Suprapubic skin (tissue), 4 donors: ENCODE measurements around the gene FAM216B. TPM values are rescaled to one million over a fixed set of nuclear protein-coding genes. Genes with fewer than 3 reads are reported as not detected.

Experiments
- DNase-seq, 2 donors: peaks; one replicate each; pipeline ENCODE4 v3.0.0-alpha.2; 2019; ENCODE audit warnings: low spot score in 2 of 2
- H3K27ac ChIP-seq: fragments of 200-600 bp; sonication (generic); one replicate; pipeline ENCODE4 v1.5.1; 2019
- H3K27me3 ChIP-seq: fragments of 200-600 bp; sonication (generic); one replicate; pipeline ENCODE4 v1.5.1; 2019
- H3K36me3 ChIP-seq: fragments of 200-600 bp; sonication (generic); one replicate; pipeline ENCODE4 v1.5.1; 2019
- H3K4me1 ChIP-seq: fragments of 200-600 bp; sonication (generic); one replicate; pipeline ENCODE4 v1.5.1; 2019
- H3K4me3 ChIP-seq: fragments of 200-600 bp; sonication (generic); one replicate; pipeline ENCODE4 v1.5.1; 2019; ENCODE audit warnings: mild to moderate bottlenecking
- H3K9me3 ChIP-seq: fragments of 200-600 bp; sonication (generic); one replicate; pipeline ENCODE4 v1.5.1; 2019
- CTCF ChIP-seq, 2 donors: fragments of 200-600 bp in 1 of 2; fragments of 450-650 bp in 1 of 2; sonication (generic) in 1 of 2; IDR thresholded peaks; one replicate each; pipeline ENCODE4 v1.5.1; 2016 to 2019; ENCODE audit warnings: antibody characterized with exemption in 2 of 2, mild to moderate bottlenecking in 1 of 2, moderate library complexity in 1 of 2
- EP300 ChIP-seq: sonication (generic); formaldehyde crosslinking; IDR thresholded peaks from one replicate; pipeline ENCODE4 v1.6.1; 2017; ENCODE audit warnings: antibody characterized with exemption
- POLR2A ChIP-seq, 2 donors: fragments of 450-650 bp; IDR thresholded peaks; one replicate each; pipeline ENCODE4 v1.6.1; 2017; ENCODE audit warnings: antibody characterized with exemption in 2 of 2, mild to moderate bottlenecking in 2 of 2, moderate library complexity in 2 of 2
- POLR2AphosphoS5 ChIP-seq, 3 donors: sonication (generic); formaldehyde crosslinking; IDR thresholded peaks; one replicate each; pipeline ENCODE4 v1.6.1; 2017; ENCODE audit warnings: antibody characterized with exemption in 3 of 3
- WGBS: methylation state at CpG from one replicate; pipeline ENCODE4 v1.1.5; 2018; 5-methylcytosine and 5-hydroxymethylcytosine counted together
- total RNA-seq, 4 donors: library from RNA; depleted of rRNA; stranded (reverse); fragments of >200 nt; gene quantifications; one replicate each; pipeline ENCODE4 v1.1.0, GENCODE V29; 2016

The FAM216B gene
- total RNA-seq, 4 donors from 2014 or later: not detected

- no peaks in the 10 kb centered on the region for H3K27me3 ChIP-seq
- WGBS: 77% methylated on average over 1 of the region's 1 CpG
- H3K9me3 ChIP-seq: no peaks in the 10 kb centered on the region
- DNase-seq: no peak
- H3K27ac ChIP-seq: no peak overlapping the region
- TF ChIP-seq EP300: no peak
- no peak for TF ChIP-seq CTCF (IDR thresholded peaks at IDR 0.05)
- no peak for TF ChIP-seq POLR2A (IDR thresholded peaks at IDR 0.05)
- TF ChIP-seq POLR2AphosphoS5 (IDR thresholded peaks at IDR 0.05): no peak
- H3K4me1 ChIP-seq: no peaks in the 10 kb centered on the region
- no peaks in the 10 kb centered on the region for H3K36me3 ChIP-seq
- H3K4me3 ChIP-seq: no peak overlapping the region
Measured at GRCh38 chr13:42821437-42821836, 40.1 kb downstream of the FAM216B start.

- no peak for DNase-seq
- 59% methylated on average over 10 of the region's 10 CpGs for WGBS
- H3K27ac ChIP-seq: no peak overlapping the region
Measured at GRCh38 chr13:42832341-42833096, 51.1 kb downstream of the FAM216B start.

GRCh38 chr13:42834946-42835345, 53.6 kb downstream of the FAM216B start:
- WGBS: 85% methylated on average over 3 of the region's 3 CpGs
- no peaks in the 10 kb centered on the region for H3K27me3 ChIP-seq

More at GRCh38 chr13:42832341-42833096, 51.1 kb downstream of the FAM216B start:
- H3K36me3 ChIP-seq: no peaks in the 10 kb centered on the region
- H3K4me1 ChIP-seq: peaks cover 6% of the 10 kb centered on the region
- no peaks in the 10 kb centered on the region for H3K27me3 ChIP-seq
- TF ChIP-seq POLR2AphosphoS5 (IDR thresholded peaks at IDR 0.05): no peak
- no peak for TF ChIP-seq EP300
- TF ChIP-seq CTCF (IDR thresholded peaks at IDR 0.05): no peak
- TF ChIP-seq POLR2A (IDR thresholded peaks at IDR 0.05): no peak
- H3K9me3 ChIP-seq: no peaks in the 10 kb centered on the region
- no peak overlapping the region for H3K4me3 ChIP-seq

GRCh38 chr13:42836930-42837690, 55.7 kb downstream of the FAM216B start:
- no peak for DNase-seq
- 30% methylated on average over 10 of the region's 10 CpGs for WGBS
- H3K4me3 ChIP-seq: no peak overlapping the region
- H3K27ac ChIP-seq: no peak overlapping the region
- H3K4me1 ChIP-seq: peaks cover 6% of the 10 kb centered on the region
- H3K36me3 ChIP-seq: no peaks in the 10 kb centered on the region
- no peaks in the 10 kb centered on the region for H3K9me3 ChIP-seq
- no peaks in the 10 kb centered on the region for H3K27me3 ChIP-seq
- no peak for TF ChIP-seq EP300
- no peak for TF ChIP-seq POLR2A (IDR thresholded peaks at IDR 0.05)
- TF ChIP-seq POLR2AphosphoS5 (IDR thresholded peaks at IDR 0.05): no peak
- no peak for TF ChIP-seq CTCF (IDR thresholded peaks at IDR 0.05)

More at GRCh38 chr13:42834946-42835345, 53.6 kb downstream of the FAM216B start:
- DNase-seq: no peak
- Histone ChIP-seq H3K27ac (no peak overlapping the region), H3K4me3 (no peak overlapping the region), H3K9me3 (no peaks in the 10 kb centered on the region), H3K4me1 (peaks cover 6% of the 10 kb centered on the region), H3K36me3 (no peaks in the 10 kb centered on the region)
- TF ChIP-seq POLR2A (IDR thresholded peaks at IDR 0.05) (no peak), POLR2AphosphoS5 (IDR thresholded peaks at IDR 0.05) (no peak), CTCF (IDR thresholded peaks at IDR 0.05) (no peak), EP300 (no peak)

Other genes with a start within 250 kb of the FAM216B start
- gene TNFSF11, start 207.4 kb upstream of the FAM216B start, total RNA-seq: under 1 TPM in 1 of 4 donors, not detected in 3; 0.62 TPM
- 1 to 10 TPM in 2 of 4 donors, under 1 TPM in 2; 0.53 to 2.7 (median 1.1) TPM for gene EPSTI1, start 210.7 kb downstream of the FAM216B start, total RNA-seq
- 10 to 100 TPM in 1 of 4 donors, 1 to 10 TPM in 3; 5.6 to 10.9 (median 8.0) TPM for gene DNAJC15, start 242.0 kb downstream of the FAM216B start, total RNA-seq